Frontal cortex (tissue), 4 donors: ENCODE data around the gene TAGLN2. TPM values are rescaled to one million over a fixed set of nuclear protein-coding genes. Genes with fewer than 3 reads are reported as not detected.
A peak's percentile ranks its signal among the peaks of the same experiment; 100 is the strongest.

ENCODE experiments used
- DNase-seq, 2 donors: peaks; one replicate each; pipeline ENCODE4 v3.0.0; 2012; ENCODE audit warnings: low spot score in 2 of 2
- FAIRE-seq: peaks from 2 replicates; lab custom pipeline; 2012; peaks lifted over from hg19 to GRCh38; lab: Jason Lieb, UNC
- total RNA-seq: library from RNA; depleted of rRNA; stranded (reverse); fragments of >200 nt; gene quantifications from one replicate; pipeline ENCODE4 v1.2.3, GENCODE V29; 2014
- donor health status: control.
- donor health status: control.
- donor health status: control.

TAGLN2 gene
- 18.8 TPM for total RNA-seq

DNA sequence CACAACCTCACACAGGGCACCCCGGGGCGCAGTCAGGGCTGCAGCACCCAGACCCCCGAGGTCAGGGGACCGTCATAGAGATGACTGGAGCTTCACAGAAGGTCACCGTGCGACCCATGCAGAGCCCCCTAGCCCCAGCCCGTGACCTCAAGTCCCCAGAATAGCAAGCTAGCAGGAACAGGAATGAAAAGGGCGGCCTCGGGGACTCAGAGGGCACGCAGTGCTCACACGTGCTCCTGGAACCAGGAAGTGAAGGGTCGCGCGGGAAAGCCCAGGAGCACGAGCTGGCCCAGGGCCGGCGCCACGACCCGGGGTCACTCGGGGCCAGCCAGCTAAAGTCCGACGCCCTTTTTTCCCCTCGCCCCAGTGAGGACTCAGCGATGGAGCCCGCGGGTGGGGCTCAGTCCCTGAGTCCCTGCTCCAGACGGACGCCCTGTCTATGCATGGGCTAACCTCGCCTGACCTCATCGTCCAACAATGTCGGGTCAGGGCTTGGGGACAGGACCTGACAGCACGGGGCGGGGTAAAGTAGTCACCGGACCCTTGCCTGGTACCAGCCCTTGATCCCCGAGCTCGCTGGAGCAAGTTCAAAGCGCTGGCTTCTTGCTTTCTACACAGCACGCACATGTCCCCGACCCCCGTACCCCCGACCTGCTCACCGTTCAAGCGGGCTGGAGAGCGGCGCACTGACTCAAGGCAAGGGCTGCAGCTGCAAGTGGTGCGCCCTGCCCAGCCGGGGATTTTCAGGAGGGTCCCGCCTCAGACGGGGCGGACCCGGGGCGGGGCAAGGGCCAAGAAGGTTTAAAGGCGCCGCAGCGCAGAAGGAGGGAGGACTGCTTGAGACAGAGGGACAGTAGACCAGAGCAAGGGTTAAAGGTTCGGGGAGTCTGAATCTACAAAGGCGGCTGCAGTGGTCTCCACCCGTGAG, at the start of gene TAGLN2:
Gene TAGLN2, minus strand, starts transcription at position 717 of the 928 bp plus-strand sequence. CDS start 4,998 bp downstream, outside the sequence.
- peak; percentile 85 to 88 for DNase-seq
- no peak for FAIRE-seq

DNA sequence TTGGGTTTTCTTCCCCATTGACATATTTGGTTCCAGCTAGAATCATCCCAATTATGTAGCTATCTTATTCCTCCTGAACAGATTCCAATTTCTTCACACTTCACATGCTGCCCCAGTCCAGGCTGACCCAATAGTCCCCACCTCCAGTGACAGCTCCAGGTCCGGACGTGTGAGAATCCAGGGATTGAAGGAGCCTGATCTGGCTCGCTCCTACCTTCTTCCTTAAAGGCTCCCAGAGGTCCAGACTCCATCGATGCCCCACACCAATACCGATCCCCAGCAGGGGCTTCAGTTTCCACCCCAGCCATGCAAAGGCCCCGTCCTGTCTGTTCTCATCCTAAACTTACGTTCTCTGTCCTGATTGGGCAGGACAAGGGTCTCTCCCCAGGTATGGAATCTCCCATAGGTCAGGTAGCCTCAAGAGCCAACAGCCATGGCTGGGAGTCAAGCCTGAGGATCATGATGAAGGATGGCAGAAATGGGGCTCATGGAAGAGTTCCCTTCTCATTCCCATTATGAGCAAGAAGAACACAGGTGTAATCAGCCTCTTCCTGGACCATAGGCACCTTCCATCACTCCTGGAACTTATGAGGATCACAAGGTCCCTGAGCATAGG, 49.2 kb upstream of the TAGLN2 start:
- no peak for DNase-seq
- FAIRE-seq: no peak

DNA sequence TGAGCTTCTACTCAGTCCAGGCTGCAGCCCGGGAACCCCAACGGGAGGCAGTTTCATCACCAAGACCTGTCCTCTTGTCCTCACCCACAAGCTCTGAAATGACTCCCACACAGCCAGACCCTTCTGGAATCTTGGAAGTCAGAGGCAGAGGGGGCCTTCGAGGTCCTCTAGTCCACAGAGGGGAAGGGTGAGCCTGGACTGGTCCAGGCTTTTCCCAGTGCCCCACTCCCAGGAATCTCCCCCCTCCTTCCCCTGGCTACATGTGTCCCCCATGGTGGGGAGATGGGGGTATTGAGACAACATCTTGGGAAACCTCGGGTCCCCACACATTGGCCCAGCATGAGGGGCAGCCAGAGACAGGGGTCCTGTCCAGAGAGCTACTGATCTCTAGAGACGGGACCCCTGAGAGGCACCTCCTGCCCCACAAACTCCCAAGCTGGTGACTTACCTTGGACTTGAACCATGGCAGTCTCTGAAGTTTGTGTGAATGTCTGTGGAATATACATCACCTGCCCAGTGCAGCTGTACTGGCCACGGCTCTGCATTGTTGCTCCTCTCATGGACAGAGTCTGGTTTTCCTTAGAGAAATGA, 48.1 kb upstream of the TAGLN2 start:
- FAIRE-seq (no peak), DNase-seq (no peak)

DNA sequence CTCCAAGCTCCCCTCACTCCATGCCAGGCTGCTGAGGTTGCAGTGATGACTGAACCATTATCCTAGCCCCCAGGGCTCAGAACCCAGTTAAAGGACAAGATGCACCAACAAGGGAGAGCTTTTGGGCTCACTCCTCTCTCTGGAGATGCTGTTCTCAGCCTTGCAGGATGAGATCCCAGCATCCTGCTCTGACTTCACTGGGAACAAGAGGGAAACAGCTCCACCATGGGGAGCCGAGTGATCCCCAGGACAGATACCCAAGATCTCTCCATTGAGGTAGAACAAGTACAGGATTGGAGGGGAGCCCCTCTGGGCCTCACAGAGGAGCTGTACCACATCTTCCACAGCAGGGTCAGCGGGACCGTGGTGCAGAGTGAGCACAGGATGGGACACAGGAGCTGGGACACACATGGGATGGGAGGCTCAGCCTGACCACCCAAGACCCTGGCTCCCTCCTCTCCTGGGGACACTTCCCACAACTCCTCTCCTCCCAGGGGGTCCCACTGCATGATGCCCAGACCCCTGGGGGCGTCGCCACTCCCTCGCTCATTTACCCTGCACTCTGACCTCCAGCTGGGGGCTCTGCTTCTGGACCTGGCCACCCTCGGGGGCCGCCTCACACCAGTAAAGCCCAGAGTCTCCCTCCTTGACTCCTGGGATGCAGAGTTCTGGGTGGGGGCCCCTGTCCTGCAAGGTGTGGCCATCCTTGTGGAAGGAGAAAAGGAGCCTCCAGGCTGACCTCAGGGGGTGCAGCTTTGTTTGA, 47.3 kb upstream of the TAGLN2 start:
- FAIRE-seq (no peak), DNase-seq (no peak)

DNA sequence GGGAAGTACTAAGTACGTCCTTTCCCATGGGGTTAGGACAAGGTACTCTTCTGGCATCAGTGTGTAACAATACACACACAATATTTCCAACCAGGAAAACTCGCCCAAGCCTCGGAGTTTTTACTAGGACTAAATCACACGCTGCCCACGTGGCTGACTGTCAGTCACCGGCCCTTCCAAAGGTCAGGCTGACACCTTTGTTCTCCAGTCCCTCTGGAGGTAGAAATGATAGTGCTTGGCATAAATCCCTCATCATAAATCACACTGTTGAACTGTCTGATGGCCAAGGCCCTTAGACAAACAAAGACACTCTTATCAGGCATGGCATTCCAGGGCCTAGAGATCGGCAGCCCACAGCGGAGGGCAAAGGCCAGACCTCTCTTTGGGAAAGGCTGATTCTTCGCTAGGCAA, 45.6 kb upstream of the TAGLN2 start:
- no peak for FAIRE-seq

DNA sequence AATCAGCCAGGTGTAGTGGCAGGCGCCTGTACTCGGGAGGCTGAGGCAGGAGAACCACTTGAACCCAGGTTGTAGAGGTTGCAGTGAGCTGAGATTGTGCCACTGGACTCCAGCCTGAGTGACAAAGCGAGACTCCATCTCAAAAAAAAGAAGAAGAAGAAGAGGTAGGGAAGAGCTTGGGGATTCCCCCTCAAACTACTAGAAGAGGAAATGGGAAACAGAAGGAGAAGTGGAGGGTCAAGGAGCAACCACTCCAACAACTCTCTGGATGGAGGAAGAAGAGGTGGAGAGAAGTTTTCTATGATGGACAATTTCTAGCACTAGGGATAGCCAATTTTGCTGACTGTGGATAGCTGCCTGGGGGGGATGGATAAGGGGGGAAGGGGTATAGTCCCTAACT, 43.6 kb upstream of the TAGLN2 start:
- DNase-seq (no peak), FAIRE-seq (no peak)

More for the DNA sequence above, 45.6 kb upstream of the TAGLN2 start:
- DNase-seq: no peak

DNA sequence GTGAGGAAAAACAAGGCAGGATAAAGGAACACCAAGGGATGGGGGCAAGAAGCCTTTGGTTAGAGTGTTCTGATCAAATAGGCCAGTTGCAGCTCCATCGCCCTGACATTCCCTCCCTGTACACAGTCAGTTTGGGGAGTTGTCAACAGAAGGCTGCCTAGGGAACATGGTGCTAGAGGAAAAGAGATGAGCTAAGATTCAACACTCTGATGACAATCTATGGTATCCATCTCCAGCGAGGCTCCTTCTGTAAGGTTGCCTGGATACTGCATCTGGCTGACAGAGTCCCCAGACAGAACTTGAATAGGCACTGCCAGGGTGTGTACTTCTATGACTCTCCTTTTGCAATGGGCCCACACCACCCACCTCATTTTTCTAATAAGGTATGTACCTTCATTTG, 40.0 kb upstream of the TAGLN2 start:
- DNase-seq: no peak
- no peak for FAIRE-seq

DNA sequence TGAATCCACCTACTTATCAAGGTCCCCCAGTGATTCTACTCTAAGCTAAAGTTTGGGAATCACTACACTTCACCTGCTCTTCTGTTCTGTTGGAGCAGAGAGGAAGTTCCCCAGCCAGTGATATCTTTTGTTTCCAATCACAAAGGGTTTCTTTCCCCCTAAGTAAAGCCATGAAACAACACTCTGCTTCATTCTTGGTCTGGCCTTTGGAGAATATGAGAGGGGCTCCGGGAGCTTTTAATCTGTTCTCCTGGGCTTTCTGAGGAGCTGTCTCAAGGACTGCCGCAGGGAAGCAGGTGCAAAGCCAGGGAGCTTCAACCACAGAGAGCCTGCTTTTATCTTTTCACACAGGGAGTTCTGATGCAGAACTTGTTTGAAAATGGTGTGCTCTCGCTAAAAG, 38.8 kb upstream of the TAGLN2 start:
- FAIRE-seq (no peak), DNase-seq (no peak)

DNA sequence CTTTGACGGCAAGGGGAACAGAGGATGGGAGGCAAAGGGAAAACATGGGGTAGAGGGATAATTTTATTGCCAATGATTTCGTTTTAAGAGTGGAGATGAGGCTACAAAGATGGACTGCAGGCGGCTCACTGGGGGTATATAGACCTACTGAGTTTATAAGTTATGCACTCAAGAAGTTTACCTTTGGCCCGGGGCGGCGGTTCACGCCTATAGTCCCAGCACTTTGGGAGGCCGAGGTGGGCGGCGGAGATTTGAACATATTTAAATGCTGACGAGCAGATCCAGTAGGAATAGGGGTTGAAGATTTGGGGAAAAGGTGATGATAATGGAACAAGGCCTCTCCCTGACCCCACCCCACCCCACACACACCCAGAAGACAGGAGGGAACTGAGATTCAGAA, 36.9 kb upstream of the TAGLN2 start:
- FAIRE-seq (no peak), DNase-seq (no peak)

DNA sequence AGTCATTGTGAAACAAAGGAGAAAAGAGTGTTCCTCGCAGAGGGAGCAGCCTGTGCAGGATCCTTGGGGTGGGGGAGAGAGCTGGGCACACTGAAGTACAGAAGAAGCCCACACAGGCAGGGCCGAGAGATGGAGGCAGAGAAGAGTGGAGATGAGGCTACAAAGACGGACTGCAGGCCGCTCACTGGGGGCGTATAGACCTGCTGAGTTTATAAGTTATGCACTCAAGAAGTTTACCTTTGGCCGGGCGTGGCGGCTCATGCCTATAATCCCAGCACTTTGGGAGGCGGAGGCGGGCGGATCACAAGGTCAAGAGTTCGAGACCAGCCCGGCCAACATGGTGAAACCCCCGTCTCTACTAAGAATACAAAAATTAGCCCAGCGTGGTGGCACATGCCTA, 36.3 kb upstream of the TAGLN2 start:
- DNase-seq (no peak), FAIRE-seq (no peak)

DNA sequence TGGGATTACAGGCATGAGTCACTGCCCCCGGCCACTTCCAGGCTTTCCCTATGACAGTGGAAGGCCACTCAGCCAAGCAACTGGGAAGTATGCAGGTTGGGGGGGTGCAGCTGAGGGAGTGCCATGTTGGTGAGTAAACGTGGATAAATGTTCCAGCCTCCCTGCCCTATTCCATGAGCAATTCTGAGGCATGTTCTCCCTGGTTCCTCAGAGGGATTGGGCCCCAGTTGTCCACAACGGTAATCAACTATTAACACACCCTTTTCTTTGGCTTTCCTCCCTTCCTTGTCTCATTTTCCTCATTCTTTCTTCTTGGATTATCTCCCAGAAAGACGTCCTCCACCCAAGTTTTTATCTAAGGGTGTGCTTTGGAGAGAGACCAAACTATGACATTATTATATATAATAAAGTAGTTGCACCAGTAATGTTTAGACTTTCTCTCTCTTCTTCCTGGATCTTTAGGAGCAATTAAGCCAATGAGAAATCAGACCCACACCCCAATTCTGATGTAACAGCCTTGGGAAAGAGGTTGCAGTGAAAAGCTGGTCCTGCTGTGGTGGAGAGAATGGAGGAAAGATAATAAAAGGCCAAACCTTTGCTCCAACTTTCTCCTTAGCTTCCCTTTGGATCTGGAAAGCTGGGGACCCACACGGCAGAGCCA, 35.5 kb upstream of the TAGLN2 start:
- no peak for DNase-seq
- FAIRE-seq: no peak

DNA sequence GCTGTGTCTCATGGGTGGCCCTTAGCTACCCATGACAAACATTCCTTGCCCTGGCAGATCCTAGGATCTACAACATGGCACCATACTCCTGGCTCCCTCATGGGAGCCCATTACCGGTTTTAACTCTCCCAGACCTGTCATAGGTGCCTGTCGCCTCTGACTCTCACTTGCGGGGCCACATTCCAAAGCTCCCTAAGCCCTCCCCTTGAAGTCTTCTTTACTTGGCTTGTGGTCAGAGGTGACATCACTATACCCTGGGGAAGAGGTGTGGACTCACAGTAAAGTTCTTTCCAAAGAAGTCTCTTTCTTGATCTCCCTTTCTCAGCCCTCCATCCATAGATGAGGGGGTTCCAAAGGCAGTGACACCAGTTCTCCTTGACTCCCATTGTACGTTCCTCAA, 34.1 kb upstream of the TAGLN2 start:
- FAIRE-seq (no peak), DNase-seq (no peak)

DNA sequence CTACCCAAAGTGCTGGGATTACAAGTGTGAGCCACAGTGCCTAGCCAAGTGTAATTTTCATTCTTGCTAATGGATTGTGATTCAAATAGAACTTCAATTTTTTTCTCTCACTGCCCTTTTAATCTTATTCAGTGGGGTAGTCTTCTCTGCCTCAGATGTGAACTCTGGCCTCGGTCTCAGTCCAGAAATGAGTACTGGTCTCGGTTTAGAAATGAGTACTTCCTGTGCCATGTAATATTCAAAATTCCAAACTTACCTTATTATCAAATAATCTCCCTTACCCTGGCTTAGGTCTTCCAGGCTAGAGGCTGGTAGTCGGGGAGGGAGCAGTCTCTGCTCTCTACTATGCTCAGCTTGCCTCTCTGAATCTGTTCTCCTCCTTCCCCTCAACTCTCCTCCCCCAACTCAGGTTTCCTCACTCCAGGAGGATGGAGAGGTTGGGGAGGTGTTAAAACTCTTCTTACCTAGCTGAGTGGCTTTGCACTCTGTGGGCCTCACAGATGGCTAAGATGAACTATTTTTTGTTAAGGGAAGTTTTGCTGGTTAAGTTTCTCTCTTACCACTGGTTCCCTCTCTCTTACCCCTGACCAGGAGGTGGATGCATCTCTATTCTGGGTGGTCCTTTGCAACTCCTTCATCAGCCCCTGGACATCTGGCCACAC, 33.5 kb upstream of the TAGLN2 start:
- DNase-seq (no peak), FAIRE-seq (no peak)

DNA sequence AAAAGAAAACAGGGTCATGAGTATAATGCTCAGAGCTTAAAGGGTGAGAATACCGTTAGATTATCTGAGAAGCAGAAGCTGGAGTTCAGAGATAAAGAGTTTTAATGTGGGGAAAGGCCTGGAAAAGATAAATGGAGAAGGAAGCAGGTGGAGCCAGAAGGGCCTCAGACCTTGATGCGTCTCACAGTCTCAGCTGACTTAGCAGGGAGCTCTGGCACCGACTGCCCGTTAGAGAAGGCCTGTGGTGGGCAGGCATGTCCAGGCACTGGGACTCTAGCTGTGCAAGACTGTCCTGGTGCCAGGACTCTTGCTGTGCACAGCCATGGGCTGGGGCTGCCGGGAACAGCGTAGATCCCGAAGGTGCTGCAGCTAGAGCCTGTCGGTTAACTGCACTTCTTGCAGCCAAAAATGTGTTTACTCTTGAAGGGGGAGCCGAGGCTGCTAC, 32.5 kb upstream of the TAGLN2 start:
- FAIRE-seq: no peak
- no peak for DNase-seq

DNA sequence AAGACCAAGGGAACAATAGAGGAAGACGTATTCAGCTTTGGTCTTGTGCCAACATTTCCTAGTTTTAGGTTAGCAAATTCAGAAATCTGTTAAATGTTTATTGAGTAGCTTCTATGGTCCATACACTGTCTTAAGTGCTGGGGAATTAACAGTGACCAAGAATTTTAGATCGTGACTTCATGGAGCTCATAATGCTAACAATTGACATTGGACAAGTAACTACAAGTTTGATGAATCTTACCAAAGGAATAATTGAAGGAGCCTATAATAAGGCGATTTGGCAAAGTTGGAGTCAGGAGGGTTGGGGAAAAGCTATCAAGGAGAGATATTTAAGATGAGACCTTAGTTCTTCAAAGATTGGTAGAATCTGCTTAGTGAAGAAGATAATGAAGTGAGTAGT, 30.1 kb upstream of the TAGLN2 start:
- DNase-seq: no peak
- FAIRE-seq: no peak

DNA sequence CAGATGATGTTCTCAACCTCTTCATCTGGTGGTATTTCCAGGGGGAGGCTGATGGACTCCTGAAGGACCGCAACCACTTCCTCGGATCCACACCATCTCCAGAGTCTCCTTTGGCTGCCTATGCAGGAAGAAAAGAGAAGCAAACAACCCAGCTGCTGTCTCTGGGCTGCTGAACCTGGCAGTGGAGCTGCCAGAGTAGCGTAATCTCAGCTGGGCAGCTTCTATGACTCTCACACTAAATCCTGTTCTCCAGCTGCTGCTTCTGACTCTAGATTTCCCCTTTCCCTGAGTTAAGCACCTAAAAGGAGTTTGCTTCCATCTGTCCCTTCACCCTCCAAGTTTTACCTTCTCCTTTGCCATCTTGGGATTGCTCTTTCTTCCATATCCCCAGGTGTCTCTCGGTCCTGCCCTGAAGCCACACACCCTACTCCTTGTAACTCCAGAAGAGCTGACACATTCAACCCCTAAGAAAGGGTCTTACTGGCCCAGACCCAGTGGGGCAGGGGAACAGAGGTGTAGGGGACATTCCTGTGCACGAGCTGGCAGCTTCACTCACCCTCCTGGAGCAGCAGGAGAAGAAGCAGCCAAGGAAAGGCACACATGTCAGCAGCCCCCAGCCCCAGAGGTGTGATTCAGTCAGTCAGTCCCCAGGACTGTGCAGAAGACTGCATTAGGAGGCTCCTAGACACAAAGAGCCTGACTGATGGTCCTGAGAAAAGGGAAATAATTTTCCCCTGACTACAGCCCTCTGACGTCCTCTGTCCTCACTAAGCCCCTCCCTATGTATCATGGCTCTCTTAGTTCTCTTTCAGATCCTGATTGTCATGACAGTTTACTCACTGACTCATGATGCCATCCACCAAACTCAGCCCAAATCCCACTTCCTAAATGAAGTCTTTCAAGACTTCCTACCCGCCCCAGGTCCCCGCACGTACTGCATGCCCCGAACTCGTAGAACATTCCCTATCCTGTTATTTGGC, 28.5 kb upstream of the TAGLN2 start, which contains the start of gene SLAMF9:
Gene SLAMF9, minus strand, starts transcription at position 702 of the 980 bp plus-strand sequence. Its CDS starts 100 bp downstream, at position 602.
- no peak for DNase-seq
- FAIRE-seq: no peak

DNA sequence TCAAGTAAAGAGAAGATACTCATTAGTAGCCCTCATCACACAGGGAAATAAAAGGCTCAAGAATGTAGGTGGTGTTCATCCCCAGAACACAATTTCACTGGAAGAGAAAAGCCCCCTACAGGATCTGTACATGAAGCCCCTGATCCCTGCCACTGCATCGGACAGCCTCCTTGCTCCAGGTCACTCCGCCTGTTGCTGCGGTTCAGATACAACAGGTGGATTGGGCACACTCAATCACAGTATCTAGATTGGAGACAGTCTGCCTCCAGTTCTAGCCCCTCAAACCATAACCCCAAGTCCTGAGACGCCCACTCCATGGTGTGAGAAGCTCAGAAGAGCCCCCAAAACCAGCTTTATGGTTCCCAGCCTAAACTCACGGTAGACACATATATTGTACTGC, 27.6 kb upstream of the TAGLN2 start:
- DNase-seq (no peak), FAIRE-seq (no peak)

DNA sequence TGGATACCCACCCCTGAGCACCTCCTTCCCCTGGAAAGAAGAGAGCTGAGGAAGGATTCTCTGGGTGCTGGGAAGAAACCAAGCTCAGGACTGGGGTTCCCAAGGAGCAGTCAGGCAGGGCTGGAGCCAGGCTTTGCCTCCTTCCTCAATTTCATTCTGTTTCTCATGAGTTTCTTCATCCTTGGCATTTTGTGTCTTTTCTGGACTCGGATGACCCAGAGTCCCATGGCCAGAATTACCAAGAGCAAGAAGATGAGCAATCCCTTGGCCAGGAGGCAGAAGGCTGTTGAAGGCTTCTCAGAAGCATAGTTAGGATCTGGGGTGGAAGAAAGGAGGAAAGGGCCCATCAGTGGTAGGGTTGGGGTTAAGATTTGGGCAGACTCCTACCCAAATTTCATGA, 26.2 kb upstream of the TAGLN2 start:
- FAIRE-seq: no peak
- DNase-seq: no peak
